Measurements from ENCODE around the gene LEF1.

The LEF1 gene

DNA sequence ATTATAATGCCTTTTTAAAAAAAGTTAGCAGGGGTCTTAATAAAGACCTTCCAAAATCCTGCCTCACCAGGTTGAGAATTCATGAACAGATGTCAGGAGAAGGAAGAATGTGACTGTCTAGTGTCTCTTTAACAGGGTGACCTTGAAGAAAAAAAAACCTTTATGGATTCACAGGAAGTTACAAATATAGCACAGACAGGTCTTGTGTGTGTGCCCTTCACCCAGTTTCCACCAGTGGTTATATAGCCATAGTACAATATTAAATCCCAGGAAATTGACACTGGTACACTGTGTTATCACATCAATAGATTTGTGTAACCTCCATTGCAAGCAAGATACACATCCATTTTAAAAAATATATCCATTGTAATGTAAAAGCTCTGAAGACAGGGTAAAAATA, 135.4 kb downstream of the LEF1 start:
- no peak overlapping the region for H3K27ac ChIP-seq
- no peak for DNase-seq (ENCODE audit: low spot score)
- H3K4me3 ChIP-seq = no peak overlapping the region
- TF ChIP-seq CTCF (IDR thresholded peaks at IDR 0.05) = no peak

DNA sequence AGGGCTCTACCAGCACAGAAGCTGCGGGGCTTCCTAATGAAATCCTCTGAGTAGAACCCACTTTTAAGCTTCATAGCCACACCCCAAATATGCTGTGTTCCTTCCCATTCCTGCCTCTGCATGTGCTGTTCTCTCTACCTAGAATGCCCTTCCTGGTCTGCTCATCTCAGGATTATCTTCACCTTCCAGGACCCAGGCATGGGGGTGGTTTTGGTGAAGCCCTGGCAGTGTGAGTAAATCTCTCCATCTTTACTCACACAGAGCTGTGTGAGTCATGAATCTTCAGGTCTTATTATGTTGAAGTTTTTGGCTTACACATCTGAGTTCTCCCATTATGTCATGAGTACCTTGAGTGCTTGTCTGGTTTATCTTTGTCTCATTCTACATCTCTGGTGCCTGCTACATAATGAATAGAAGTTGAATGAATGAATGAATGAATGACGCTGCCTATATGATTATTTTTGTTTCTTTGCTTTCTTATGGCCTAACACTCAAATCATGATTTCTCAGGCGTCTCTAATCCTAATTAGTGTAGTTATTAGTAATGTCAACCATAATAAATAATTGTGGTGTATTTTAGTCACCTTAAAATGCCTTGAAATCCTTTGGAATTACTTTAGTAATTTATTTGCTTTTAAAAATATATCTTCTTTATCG, 137.2 kb downstream of the LEF1 start:
- DNase-seq (ENCODE audit: low spot score) = no peak
- H3K4me3 ChIP-seq = no peak overlapping the region
- no peak overlapping the region for H3K27ac ChIP-seq
- no peak for TF ChIP-seq CTCF (IDR thresholded peaks at IDR 0.05)

GRCh38 chr4:108030332-108030731, 138.4 kb downstream of the LEF1 start:
- TF ChIP-seq CTCF (IDR thresholded peaks at IDR 0.05) = no peak
- Histone ChIP-seq H3K27ac (no peak overlapping the region), H3K4me3 (no peak overlapping the region)
- no peak for DNase-seq (ENCODE audit: low spot score)

DNA sequence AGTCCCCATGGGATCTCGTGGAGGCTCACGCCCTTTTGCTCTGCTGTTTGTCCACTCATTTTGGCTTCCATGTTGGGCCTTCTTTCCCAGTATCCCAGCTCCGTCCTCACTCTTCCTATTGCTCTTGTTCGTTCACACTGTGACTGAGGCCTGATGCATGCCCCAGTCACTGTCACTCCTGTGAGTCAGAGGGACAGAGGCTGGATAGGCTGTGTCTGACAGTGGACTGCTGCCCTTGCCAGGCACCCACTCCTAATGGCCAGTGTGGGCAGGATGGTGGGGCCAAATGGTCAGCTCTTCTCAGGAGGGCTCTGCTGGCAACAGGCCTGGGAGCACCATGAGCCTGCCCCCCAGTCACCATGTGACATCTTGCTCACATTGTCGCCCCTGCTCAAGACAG, 139.0 kb downstream of the LEF1 start:
- no peak for DNase-seq (ENCODE audit: low spot score)
- TF ChIP-seq CTCF (IDR thresholded peaks at IDR 0.05) = no peak
- Histone ChIP-seq H3K4me3 (no peak overlapping the region), H3K27ac (no peak overlapping the region)

DNA sequence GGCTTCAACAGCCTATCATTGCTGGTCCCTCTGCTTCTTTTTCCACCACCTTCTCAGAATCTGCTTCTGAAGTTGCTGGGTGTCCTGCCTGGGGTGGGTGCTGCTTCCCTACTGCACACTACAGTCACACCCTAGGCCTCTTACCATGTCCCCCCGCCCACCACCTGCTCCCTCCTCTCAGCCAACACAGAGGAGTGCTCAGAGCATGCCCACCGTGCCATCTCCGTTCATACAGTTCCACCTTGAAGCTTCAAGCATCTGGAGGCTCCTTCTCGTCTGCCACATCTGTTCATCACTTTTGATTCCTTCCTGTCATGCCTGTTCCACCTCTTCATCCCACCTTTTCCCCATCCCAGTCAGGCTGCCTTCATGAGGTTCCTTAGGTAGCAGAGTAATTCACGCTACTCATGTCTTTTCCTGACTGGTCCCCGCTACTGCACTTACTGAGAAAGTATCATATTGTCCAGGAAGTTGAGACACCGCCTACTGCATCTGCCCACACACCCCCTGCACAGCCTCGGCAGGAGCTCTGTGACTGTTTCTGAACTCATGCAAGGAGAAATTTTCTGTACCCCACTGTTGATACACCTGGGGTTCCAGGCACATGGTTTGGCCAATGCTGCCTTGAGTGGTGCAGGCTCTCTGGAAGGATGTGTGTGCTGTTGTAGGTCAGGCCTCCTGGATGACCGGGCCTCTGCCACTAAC, 139.6 kb downstream of the LEF1 start:
- no peak overlapping the region for H3K4me3 ChIP-seq
- H3K27ac ChIP-seq = no peak overlapping the region
- DNase-seq (ENCODE audit: low spot score) = no peak
- TF ChIP-seq CTCF (IDR thresholded peaks at IDR 0.05) = no peak

DNA sequence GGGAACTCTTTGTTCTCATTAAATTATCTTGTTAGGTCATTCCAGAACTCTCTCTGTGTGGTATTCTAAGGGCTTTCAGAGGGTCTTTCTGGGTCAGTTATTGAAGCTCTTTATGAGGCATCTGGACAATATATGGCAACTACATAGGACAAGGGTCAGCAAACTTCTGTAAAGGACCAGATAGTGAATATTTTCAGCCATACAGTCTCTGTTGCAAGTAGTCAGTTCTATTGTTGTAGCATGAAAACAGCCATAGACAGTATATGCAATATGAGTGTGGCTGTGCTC, 143.9 kb downstream of the LEF1 start:
- TF ChIP-seq CTCF (IDR thresholded peaks at IDR 0.05) = no peak
- Histone ChIP-seq H3K27ac (no peak overlapping the region), H3K4me3 (no peak overlapping the region)
- DNase-seq (ENCODE audit: low spot score) = no peak

Measured in coronary artery (tissue), 2 donors.